HAP-1 (cell line): Measurements from ENCODE around the gene LRBA.
A peak's percentile ranks its signal among the peaks of the same experiment; 100 is the strongest.

Experiments used
- DNase-seq, 2 experiments: peaks; one replicate each; pipeline ENCODE4 v3.0.0-alpha.2; 2016 to 2020; ENCODE audit warnings: low spot score in 2 of 2
- H3K27me3 ChIP-seq: fragments of 250-450 bp; sonication (Bioruptor Pico); 2 replicates; pipeline ENCODE4 v1.5.1; 2020; ENCODE audit warnings: low read depth, mild to moderate bottlenecking, moderate library complexity
- H3K36me3 ChIP-seq: fragments of 250-450 bp; sonication (Bioruptor Pico); replicated peaks from 2 replicates; pipeline ENCODE4 v1.5.1; 2020; ENCODE audit warnings: mild to moderate bottlenecking
- H3K4me1 ChIP-seq: fragments of 250-450 bp; sonication (Bioruptor Pico); 2 replicates; pipeline ENCODE4 v1.5.1; 2020; ENCODE audit warnings: mild to moderate bottlenecking
- H3K4me3 ChIP-seq: fragments of 250-450 bp; sonication (Bioruptor Pico); 2 replicates; pipeline ENCODE4 v1.5.1; 2020; ENCODE audit warnings: mild to moderate bottlenecking, moderate library complexity
- H3K9me3 ChIP-seq: fragments of 250-450 bp; sonication (Bioruptor Pico); 2 replicates; pipeline ENCODE4 v1.5.1; 2020; ENCODE audit warnings: mild to moderate bottlenecking, moderate library complexity
- in situ Hi-C: fragments of 300-500 bp; cut with MboI; formaldehyde crosslinking; loops from 3 replicates; pipeline ENCODE4 v1.14.3; 2020; ENCODE audit warnings: low sequenced_read_pairs, inconsistent platforms, mixed read lengths

LRBA gene

GRCh38 chr4:150628073-150628472 lies 387.0 kb downstream of the LRBA start:
- peaks cover 5% of the 10 kb centered on the region; the same call in 1 of the 2 replicates for H3K4me1 ChIP-seq
- in situ Hi-C loops: no loop called here
- H3K36me3 ChIP-seq: no peaks in the 10 kb centered on the region
- no peaks in the 10 kb centered on the region for H3K27me3 ChIP-seq
- H3K4me3 ChIP-seq: no peak overlapping the region
- no peak for DNase-seq
- H3K9me3 ChIP-seq: no peaks in the 10 kb centered on the region

- no peaks in the 10 kb centered on the region for H3K27me3 ChIP-seq
- no peak for DNase-seq
- H3K9me3 ChIP-seq: no peaks in the 10 kb centered on the region
- H3K4me3 ChIP-seq: no peak overlapping the region
- no peaks in the 10 kb centered on the region for H3K36me3 ChIP-seq
- in situ Hi-C loops: no loop called here
- peaks cover 5% of the 10 kb centered on the region; the same call in 1 of the 2 replicates for H3K4me1 ChIP-seq
Observed at GRCh38 chr4:150625033-150625432, 390.1 kb downstream of the LRBA start.

GRCh38 chr4:150624055-150624454 lies 391.0 kb downstream of the LRBA start:
- Histone ChIP-seq H3K9me3 (no peaks in the 10 kb centered on the region), H3K27me3 (no peaks in the 10 kb centered on the region), H3K36me3 (no peaks in the 10 kb centered on the region), H3K4me1 (peaks cover 5% of the 10 kb centered on the region; the same call in 1 of the 2 replicates), H3K4me3 (no peak overlapping the region)
- in situ Hi-C loops: no loop called here
- no peak for DNase-seq

GRCh38 chr4:150619042-150619441 lies 396.0 kb downstream of the LRBA start:
- Histone ChIP-seq H3K27me3 (no peaks in the 10 kb centered on the region), H3K4me1 (no peaks in the 10 kb centered on the region; the same call in 1 of the 2 replicates), H3K9me3 (no peaks in the 10 kb centered on the region), H3K36me3 (no peaks in the 10 kb centered on the region), H3K4me3 (no peak overlapping the region)
- in situ Hi-C loops: no loop called here
- no peak for DNase-seq

GRCh38 chr4:150609131-150609530 lies 406.0 kb downstream of the LRBA start:
- no peak for DNase-seq
- no peaks in the 10 kb centered on the region for H3K9me3 ChIP-seq
- H3K4me1 ChIP-seq: no peaks in the 10 kb centered on the region
- H3K36me3 ChIP-seq: no peaks in the 10 kb centered on the region
- no peak overlapping the region for H3K4me3 ChIP-seq
- H3K27me3 ChIP-seq: no peaks in the 10 kb centered on the region
- in situ Hi-C loops: no loop called here

- no peaks in the 10 kb centered on the region for H3K27me3 ChIP-seq
- H3K4me1 ChIP-seq: no peaks in the 10 kb centered on the region
- H3K9me3 ChIP-seq: no peaks in the 10 kb centered on the region
- no peak overlapping the region for H3K4me3 ChIP-seq
- no peaks in the 10 kb centered on the region for H3K36me3 ChIP-seq
- in situ Hi-C loops: no loop called here
- no peak for DNase-seq
Observed at GRCh38 chr4:150600812-150601445, 414.2 kb downstream of the LRBA start.

GRCh38 chr4:150599547-150599946 lies 415.5 kb downstream of the LRBA start:
- H3K4me3 ChIP-seq: no peak overlapping the region
- no peaks in the 10 kb centered on the region for H3K27me3 ChIP-seq
- H3K36me3 ChIP-seq: no peaks in the 10 kb centered on the region
- no peaks in the 10 kb centered on the region for H3K9me3 ChIP-seq
- no peaks in the 10 kb centered on the region; the same call in 1 of the 2 replicates for H3K4me1 ChIP-seq
- in situ Hi-C loops: no loop called here
- DNase-seq: no peak

- Histone ChIP-seq H3K4me1 (peaks cover 5% of the 10 kb centered on the region), H3K9me3 (no peaks in the 10 kb centered on the region), H3K36me3 (no peaks in the 10 kb centered on the region), H3K4me3 (no peak overlapping the region), H3K27me3 (no peaks in the 10 kb centered on the region)
- in situ Hi-C loops: no loop called here
- DNase-seq: no peak
Observed at GRCh38 chr4:150598909-150599308, 416.2 kb downstream of the LRBA start.

- H3K36me3 ChIP-seq: no peaks in the 10 kb centered on the region
- no peaks in the 10 kb centered on the region for H3K9me3 ChIP-seq
- H3K4me1 ChIP-seq: peaks cover 19% of the 10 kb centered on the region
- DNase-seq: peak in 1 of 2 experiments; percentile 90
- no peak overlapping the region for H3K4me3 ChIP-seq
- H3K27me3 ChIP-seq: no peaks in the 10 kb centered on the region
- in situ Hi-C loops: no loop called here
Observed at GRCh38 chr4:150593996-150594395, 421.1 kb downstream of the LRBA start.

- no peak for DNase-seq
- Histone ChIP-seq H3K4me1 (peaks cover 23% of the 10 kb centered on the region), H3K27me3 (no peaks in the 10 kb centered on the region), H3K36me3 (no peaks in the 10 kb centered on the region), H3K4me3 (no peak overlapping the region), H3K9me3 (no peaks in the 10 kb centered on the region)
- in situ Hi-C loops: no loop called here
Observed at GRCh38 chr4:150591904-150592303, 423.2 kb downstream of the LRBA start.

GRCh38 chr4:150591406-150591805 lies 423.7 kb downstream of the LRBA start:
- Histone ChIP-seq H3K4me1 (peaks cover 23% of the 10 kb centered on the region), H3K9me3 (no peaks in the 10 kb centered on the region), H3K27me3 (no peaks in the 10 kb centered on the region), H3K4me3 (no peak overlapping the region), H3K36me3 (no peaks in the 10 kb centered on the region)
- in situ Hi-C loops: no loop called here
- DNase-seq: peak; percentile 44 to 61

- Histone ChIP-seq H3K4me1 (peaks cover 23% of the 10 kb centered on the region), H3K27me3 (no peaks in the 10 kb centered on the region), H3K9me3 (no peaks in the 10 kb centered on the region), H3K4me3 (no peak overlapping the region), H3K36me3 (no peaks in the 10 kb centered on the region)
- no peak for DNase-seq
- in situ Hi-C loops: no loop called here
Observed at GRCh38 chr4:150590631-150591030, 424.5 kb downstream of the LRBA start.

- Histone ChIP-seq H3K4me3 (no peak overlapping the region), H3K36me3 (no peaks in the 10 kb centered on the region), H3K27me3 (no peaks in the 10 kb centered on the region), H3K9me3 (no peaks in the 10 kb centered on the region), H3K4me1 (peaks cover 20% of the 10 kb centered on the region)
- no peak for DNase-seq
- in situ Hi-C loops: no loop called here
Observed at GRCh38 chr4:150589157-150589556, 425.9 kb downstream of the LRBA start.

GRCh38 chr4:150588316-150588715 lies 426.8 kb downstream of the LRBA start:
- Histone ChIP-seq H3K27me3 (no peaks in the 10 kb centered on the region), H3K4me1 (peaks cover 12% of the 10 kb centered on the region), H3K9me3 (no peaks in the 10 kb centered on the region), H3K4me3 (no peak overlapping the region), H3K36me3 (no peaks in the 10 kb centered on the region)
- in situ Hi-C loops: no loop called here
- peak in 1 of 2 experiments; percentile 18 for DNase-seq
